ENCODE data around the gene USH1G.

USH1G gene

GRCh38 chr17:74928786-74929185 is 5.7 kb upstream of the USH1G start:
- Histone ChIP-seq H3K9me3 (ENCODE audit: control insufficient read depth, insufficient read depth, low read length) (no peaks in the 10 kb centered on the region), H3K4me1 (ENCODE audit: insufficient read depth, low read length) (peaks cover 3% of the 10 kb centered on the region; the same call in 1 of the 2 replicates), H3K9ac (ENCODE audit: low read depth, low read length) (no peak overlapping the region), H3K36me3 (ENCODE audit: insufficient read depth, low read length) (no peaks in the 10 kb centered on the region)

- Histone ChIP-seq H3K9ac (ENCODE audit: low read depth, low read length) (no peak overlapping the region), H3K9me3 (ENCODE audit: control insufficient read depth, insufficient read depth, low read length) (no peaks in the 10 kb centered on the region), H3K36me3 (ENCODE audit: insufficient read depth, low read length) (no peaks in the 10 kb centered on the region), H3K4me1 (ENCODE audit: insufficient read depth, low read length) (peaks cover 6% of the 10 kb centered on the region; the same call in 1 of the 2 replicates)
These were observed 2.2 kb upstream of the USH1G start for GRCh38 chr17:74925242-74925641.

- Histone ChIP-seq H3K9me3 (ENCODE audit: control insufficient read depth, insufficient read depth, low read length) (no peaks in the 10 kb centered on the region), H3K9ac (ENCODE audit: low read depth, low read length) (peak within 1 kb of the TSS; percentile 47; the same call in 1 of the 2 replicates), H3K4me1 (ENCODE audit: insufficient read depth, low read length) (peaks cover 6% of the 10 kb centered on the region; the same call in 1 of the 2 replicates), H3K36me3 (ENCODE audit: insufficient read depth, low read length) (no peaks in the 10 kb centered on the region)
These were observed 1.3 kb upstream of the USH1G start, which contains the start of gene OTOP2 for GRCh38 chr17:74924250-74924948. TSS of gene OTOP2 (plus strand) at chr17:74924273. CDS start at chr17:74924633, 360 bp downstream.

GRCh38 chr17:74923538-74924249 is 639 bp upstream of the USH1G start:
- peak overlapping the region; percentile 47; the same call in 1 of the 2 replicates for H3K9ac ChIP-seq (ENCODE audit: low read depth, low read length)
- no peaks in the 10 kb centered on the region for H3K36me3 ChIP-seq (ENCODE audit: insufficient read depth, low read length)
- peaks cover 6% of the 10 kb centered on the region; the same call in 1 of the 2 replicates for H3K4me1 ChIP-seq (ENCODE audit: insufficient read depth, low read length)
- H3K9me3 ChIP-seq (ENCODE audit: control insufficient read depth, insufficient read depth, low read length), result no peaks in the 10 kb centered on the region

GRCh38 chr17:74922172-74922571 is 883 bp downstream of the USH1G start:
- Histone ChIP-seq H3K36me3 (ENCODE audit: insufficient read depth, low read length) (no peaks in the 10 kb centered on the region), H3K9ac (ENCODE audit: low read depth, low read length) (no peak overlapping the region), H3K4me1 (ENCODE audit: insufficient read depth, low read length) (peaks cover 6% of the 10 kb centered on the region; the same call in 1 of the 2 replicates), H3K9me3 (ENCODE audit: control insufficient read depth, insufficient read depth, low read length) (no peaks in the 10 kb centered on the region)

GRCh38 chr17:74921769-74922168 is 1.3 kb downstream of the USH1G start:
- H3K36me3 ChIP-seq (ENCODE audit: insufficient read depth, low read length), result no peaks in the 10 kb centered on the region
- peaks cover 6% of the 10 kb centered on the region; the same call in 1 of the 2 replicates for H3K4me1 ChIP-seq (ENCODE audit: insufficient read depth, low read length)
- H3K9ac ChIP-seq (ENCODE audit: low read depth, low read length), result no peak overlapping the region
- H3K9me3 ChIP-seq (ENCODE audit: control insufficient read depth, insufficient read depth, low read length), result no peaks in the 10 kb centered on the region

- Histone ChIP-seq H3K9me3 (ENCODE audit: control insufficient read depth, insufficient read depth, low read length) (no peaks in the 10 kb centered on the region), H3K36me3 (ENCODE audit: insufficient read depth, low read length) (no peaks in the 10 kb centered on the region), H3K9ac (ENCODE audit: low read depth, low read length) (no peak overlapping the region), H3K4me1 (ENCODE audit: insufficient read depth, low read length) (peaks cover 6% of the 10 kb centered on the region; the same call in 1 of the 2 replicates)
These were observed 1.9 kb downstream of the USH1G start for GRCh38 chr17:74921026-74921681.

GRCh38 chr17:74920642-74921025 is 2.4 kb downstream of the USH1G start:
- Histone ChIP-seq H3K4me1 (ENCODE audit: insufficient read depth, low read length) (peaks cover 6% of the 10 kb centered on the region; the same call in 1 of the 2 replicates), H3K9ac (ENCODE audit: low read depth, low read length) (no peak overlapping the region), H3K9me3 (ENCODE audit: control insufficient read depth, insufficient read depth, low read length) (no peaks in the 10 kb centered on the region), H3K36me3 (ENCODE audit: insufficient read depth, low read length) (no peaks in the 10 kb centered on the region)

GRCh38 chr17:74920306-74920620 is 2.8 kb downstream of the USH1G start:
- Histone ChIP-seq H3K36me3 (ENCODE audit: insufficient read depth, low read length) (no peaks in the 10 kb centered on the region), H3K9ac (ENCODE audit: low read depth, low read length) (no peak overlapping the region), H3K9me3 (ENCODE audit: control insufficient read depth, insufficient read depth, low read length) (no peaks in the 10 kb centered on the region), H3K4me1 (ENCODE audit: insufficient read depth, low read length) (peaks cover 6% of the 10 kb centered on the region; the same call in 1 of the 2 replicates)

- no peaks in the 10 kb centered on the region for H3K9me3 ChIP-seq (ENCODE audit: control insufficient read depth, insufficient read depth, low read length)
- H3K9ac ChIP-seq (ENCODE audit: low read depth, low read length), result no peak overlapping the region
- peaks cover 6% of the 10 kb centered on the region; the same call in 1 of the 2 replicates for H3K4me1 ChIP-seq (ENCODE audit: insufficient read depth, low read length)
- H3K36me3 ChIP-seq (ENCODE audit: insufficient read depth, low read length), result no peaks in the 10 kb centered on the region
These were observed 3.4 kb downstream of the USH1G start for GRCh38 chr17:74919440-74920305.

GRCh38 chr17:74918906-74919305 is 4.1 kb downstream of the USH1G start:
- peaks cover 6% of the 10 kb centered on the region; the same call in 1 of the 2 replicates for H3K4me1 ChIP-seq (ENCODE audit: insufficient read depth, low read length)

GRCh38 chr17:74917430-74917829 is 5.6 kb downstream of the USH1G start:
- Histone ChIP-seq H3K9ac (ENCODE audit: low read depth, low read length) (no peak overlapping the region), H3K36me3 (ENCODE audit: insufficient read depth, low read length) (no peaks in the 10 kb centered on the region), H3K4me1 (ENCODE audit: insufficient read depth, low read length) (peaks cover 6% of the 10 kb centered on the region; the same call in 1 of the 2 replicates), H3K9me3 (ENCODE audit: control insufficient read depth, insufficient read depth, low read length) (no peaks in the 10 kb centered on the region)

More at GRCh38 chr17:74918906-74919305, 4.1 kb downstream of the USH1G start:
- Histone ChIP-seq H3K36me3 (ENCODE audit: insufficient read depth, low read length) (no peaks in the 10 kb centered on the region), H3K9ac (ENCODE audit: low read depth, low read length) (no peak overlapping the region), H3K9me3 (ENCODE audit: control insufficient read depth, insufficient read depth, low read length) (no peaks in the 10 kb centered on the region)

GRCh38 chr17:74916851-74917199 is 6.2 kb downstream of the USH1G start:
- Histone ChIP-seq H3K4me1 (ENCODE audit: insufficient read depth, low read length) (peaks cover 6% of the 10 kb centered on the region; the same call in 1 of the 2 replicates), H3K36me3 (ENCODE audit: insufficient read depth, low read length) (no peaks in the 10 kb centered on the region), H3K9me3 (ENCODE audit: control insufficient read depth, insufficient read depth, low read length) (no peaks in the 10 kb centered on the region), H3K9ac (ENCODE audit: low read depth, low read length) (no peak overlapping the region)

All from ES-I3 (cell line).